Heart left ventricle (tissue), 13 donors: ENCODE measurements around the gene FTO.

Experiments
- POLR2A ChIP-seq, 2 donors: fragments of 450-650 bp; IDR thresholded peaks; one replicate each; pipeline ENCODE4 v1.6.1; 2017; ENCODE audit warnings: antibody characterized with exemption in 2 of 2, mild to moderate bottlenecking in 2 of 2, moderate library complexity in 2 of 2
- TF ChIP-seq, protein P1 (sequence below), 12 donors: fragments of 200-600 bp; sonication (generic) in 4 of 12; IDR thresholded peaks; one replicate each; pipeline versions ENCODE4 v1.5.0 to v1.8.0; 2018 to 2022; ENCODE audit warnings: antibody characterized with exemption in 12 of 12, mild to moderate bottlenecking in 5 of 12
- donor health status: ischemic (EF 13 %, LVEDD 7.1; RV severe dilation, severe dysfunction).
- donor health status: DM: no; HTN: yes; CAD: no.
- donor health status: DM: no; HTN: no; CAD: no.
- donor health status: ischemic (EF 25% LVEDD 6.9; RV normal size, moderate dysfunction).
- donor health status: ischemic (EF 25% LVEDD 5.7; RV mildly dilated, moderate dysfunction).
- donor health status: ischemic (EF 35%, LVEDD 5.7; RV mildly dilated, moderate dysfunction).
- donor health status: nonischemic (EF 11% LVEDD 7.7; RV severe dilation, severe dysfunction).
- donor health status: DM: yes; HTN: yes; CAD: no.
- donor health status: PGD.
- donor health status: ischemic (EF 29% LVEDD 5.4; RV normal size, mild dysfunction).
- donor health status: nonischemic (EF 23%, LVEDD 6.1; RV moderate dilation, normal function).

DNA sequence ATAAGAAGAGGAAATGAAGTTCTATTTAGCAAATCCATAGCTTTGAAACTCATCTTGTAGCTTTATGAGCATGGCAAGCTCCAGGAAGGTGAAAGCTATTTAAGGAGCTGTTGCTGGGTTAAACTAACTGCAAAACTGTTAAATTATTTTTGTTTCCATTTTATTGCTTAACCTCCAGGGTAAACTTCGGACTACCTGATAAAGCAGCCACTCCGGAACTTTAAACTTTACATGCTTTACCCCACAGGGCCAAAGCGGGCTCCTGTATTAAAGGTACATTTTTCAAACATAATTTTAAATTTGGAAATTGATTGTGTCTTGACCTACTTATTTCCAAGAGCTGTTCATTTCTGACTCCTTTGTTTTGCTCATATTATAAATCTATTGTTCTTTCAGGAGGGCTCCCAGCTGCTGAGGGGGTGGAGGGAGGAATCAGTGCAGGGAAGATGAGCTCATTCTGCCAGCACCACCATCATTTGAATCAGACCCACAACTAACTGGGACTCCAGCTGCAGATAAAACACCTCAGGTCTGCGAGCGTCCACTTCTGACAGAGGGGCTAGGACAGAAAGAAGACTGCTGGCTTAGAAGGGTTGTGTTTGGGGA lies 424.8 kb downstream of the FTO start:
- TF ChIP-seq, protein P1, sequence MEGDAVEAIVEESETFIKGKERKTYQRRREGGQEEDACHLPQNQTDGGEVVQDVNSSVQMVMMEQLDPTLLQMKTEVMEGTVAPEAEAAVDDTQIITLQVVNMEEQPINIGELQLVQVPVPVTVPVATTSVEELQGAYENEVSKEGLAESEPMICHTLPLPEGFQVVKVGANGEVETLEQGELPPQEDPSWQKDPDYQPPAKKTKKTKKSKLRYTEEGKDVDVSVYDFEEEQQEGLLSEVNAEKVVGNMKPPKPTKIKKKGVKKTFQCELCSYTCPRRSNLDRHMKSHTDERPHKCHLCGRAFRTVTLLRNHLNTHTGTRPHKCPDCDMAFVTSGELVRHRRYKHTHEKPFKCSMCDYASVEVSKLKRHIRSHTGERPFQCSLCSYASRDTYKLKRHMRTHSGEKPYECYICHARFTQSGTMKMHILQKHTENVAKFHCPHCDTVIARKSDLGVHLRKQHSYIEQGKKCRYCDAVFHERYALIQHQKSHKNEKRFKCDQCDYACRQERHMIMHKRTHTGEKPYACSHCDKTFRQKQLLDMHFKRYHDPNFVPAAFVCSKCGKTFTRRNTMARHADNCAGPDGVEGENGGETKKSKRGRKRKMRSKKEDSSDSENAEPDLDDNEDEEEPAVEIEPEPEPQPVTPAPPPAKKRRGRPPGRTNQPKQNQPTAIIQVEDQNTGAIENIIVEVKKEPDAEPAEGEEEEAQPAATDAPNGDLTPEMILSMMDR (IDR thresholded peaks at IDR 0.05): no peak
- no peak for TF ChIP-seq POLR2A (IDR thresholded peaks at IDR 0.05)
